GM18858 (cell line): ENCODE measurements around the gene MATN1.

ENCODE experiments used
- ATAC-seq: cut with Tn5 transposase; IDR thresholded peaks from one replicate; pipeline ENCODE4 v1.9.1; 2021; ENCODE audit not compliant: unreplicated experiment

MATN1 gene

GRCh38 chr1:30757352-30758120 is 34.2 kb upstream of the MATN1 start, which contains the start of gene LAPTM5:
TSS of gene LAPTM5 (minus strand) at chr1:30757774. CDS start at chr1:30757745, 29 bp downstream.
- no peak for ATAC-seq

DNA sequence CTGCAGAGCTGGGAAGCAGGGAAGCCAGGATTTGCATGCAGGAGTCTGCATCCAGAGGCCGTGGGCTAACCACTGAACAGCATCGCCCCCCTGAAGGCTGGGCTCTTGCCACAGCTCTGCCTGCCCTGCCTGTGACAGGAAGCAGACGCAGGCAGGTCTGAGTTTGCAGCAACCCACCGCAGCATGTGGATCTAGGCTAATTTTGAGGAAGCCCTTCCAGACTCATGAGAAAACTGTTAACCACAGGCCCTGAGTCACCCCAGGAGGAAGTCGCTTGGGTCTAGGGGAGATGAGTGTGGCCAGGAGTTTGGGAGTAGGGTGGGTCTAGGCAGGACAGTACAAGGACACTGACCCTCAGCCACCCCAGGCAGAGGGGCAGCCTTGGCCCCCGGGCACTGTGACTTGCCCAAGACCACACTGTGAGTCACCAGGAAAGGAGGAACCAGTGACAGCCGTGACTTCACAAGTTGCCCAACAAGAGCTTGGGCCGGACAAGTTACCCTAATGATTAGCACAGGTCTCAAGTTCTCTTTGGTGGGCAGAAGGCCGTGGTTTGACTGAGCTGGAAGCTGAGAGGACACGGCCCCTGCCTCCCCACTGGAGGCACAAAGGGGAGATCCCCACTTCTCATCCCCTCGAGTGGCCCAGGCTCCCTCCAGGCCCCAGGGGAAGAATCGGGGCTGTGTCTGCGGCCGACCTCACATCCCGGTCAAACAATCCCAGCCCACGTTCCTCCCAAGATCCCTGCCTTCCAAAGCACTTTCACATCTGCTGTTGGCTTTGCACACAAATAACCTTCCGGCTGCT is 33.4 kb upstream of the MATN1 start:
- ATAC-seq, result no peak

GRCh38 chr1:30756206-30756544 is 32.8 kb upstream of the MATN1 start:
- ATAC-seq, result no peak

DNA sequence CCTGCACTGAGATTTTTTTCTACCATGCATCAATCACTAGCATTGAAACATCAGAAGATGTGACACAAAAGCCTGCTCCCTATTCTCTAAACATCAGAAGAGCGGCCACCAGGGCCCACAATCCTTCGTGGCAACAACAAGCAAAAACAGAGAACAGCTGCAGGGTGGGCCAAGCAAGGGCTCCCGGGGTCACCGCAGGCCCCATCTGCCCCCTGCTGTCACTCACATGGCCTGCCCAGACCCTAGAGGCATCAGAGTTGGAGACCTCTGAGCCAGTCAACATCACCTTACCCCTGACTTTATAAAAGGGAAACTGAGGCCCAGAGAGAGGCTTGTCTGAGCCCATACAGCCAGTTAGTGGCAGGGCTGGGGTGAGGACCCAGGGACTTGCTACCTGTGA is 32.4 kb upstream of the MATN1 start:
- ATAC-seq, result no peak

DNA sequence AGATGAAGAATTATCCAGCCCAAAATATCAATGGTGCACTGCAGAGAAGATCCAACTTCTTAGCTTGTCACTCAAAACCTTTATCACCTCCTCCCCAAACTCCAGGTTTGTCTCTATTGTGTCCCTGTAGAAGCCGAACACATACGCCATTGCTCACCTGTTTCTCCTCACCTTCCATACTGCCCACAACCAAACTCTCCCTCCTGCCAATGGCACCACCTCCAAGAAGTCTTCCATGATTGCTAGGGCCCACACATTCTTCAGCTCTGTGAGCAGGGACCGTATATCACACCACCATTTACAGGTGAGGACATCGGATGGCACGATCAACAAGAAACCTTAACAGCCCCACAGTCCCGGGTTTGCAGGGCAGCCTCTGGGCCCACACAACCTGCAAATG is 31.9 kb upstream of the MATN1 start:
- ATAC-seq, result no peak

DNA sequence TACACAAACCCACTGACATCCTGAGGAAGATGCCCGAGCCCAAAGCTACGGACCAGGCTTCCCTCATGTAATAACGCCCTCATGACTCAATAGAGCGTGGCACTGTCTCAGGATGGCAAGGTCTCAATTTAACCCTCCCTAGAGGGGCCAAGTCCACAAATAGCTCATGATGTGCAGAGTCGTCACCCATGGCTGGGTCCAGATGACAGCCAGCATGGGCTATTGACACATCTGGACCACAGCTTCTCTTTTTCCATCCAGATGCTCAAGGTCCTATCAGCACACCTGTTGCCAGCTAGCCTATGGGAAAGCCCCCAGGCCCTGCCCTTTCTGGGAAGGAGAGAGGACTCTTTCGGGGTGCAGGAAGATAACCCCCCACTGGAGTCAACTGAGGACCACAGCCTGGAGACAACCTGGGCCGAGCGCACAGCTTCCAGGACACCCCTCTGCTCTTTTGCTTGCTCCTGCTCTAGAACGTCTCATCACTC is 31.3 kb upstream of the MATN1 start:
- ATAC-seq, result peak; percentile 49

GRCh38 chr1:30753660-30754123 is 30.3 kb upstream of the MATN1 start:
- ATAC-seq, result no peak

DNA sequence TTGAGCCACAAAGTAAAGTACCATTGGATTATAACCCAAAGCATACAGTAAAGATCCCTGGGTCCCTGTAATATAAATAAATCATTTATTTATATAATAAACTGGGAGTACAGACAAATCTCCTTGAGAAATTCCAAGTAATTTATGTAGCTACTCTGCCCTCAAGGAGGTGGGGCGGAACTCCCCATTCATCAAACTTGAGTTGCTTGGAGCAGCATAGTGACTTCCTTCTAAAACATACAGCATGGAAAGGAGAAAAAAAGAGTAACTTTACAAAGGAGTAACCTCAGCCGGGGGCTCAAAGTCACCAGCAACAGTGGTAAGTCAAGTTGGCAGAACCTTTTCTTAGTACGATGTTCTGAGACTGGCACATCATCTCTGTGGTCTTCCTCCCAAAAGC is 29.7 kb upstream of the MATN1 start:
- no peak for ATAC-seq

DNA sequence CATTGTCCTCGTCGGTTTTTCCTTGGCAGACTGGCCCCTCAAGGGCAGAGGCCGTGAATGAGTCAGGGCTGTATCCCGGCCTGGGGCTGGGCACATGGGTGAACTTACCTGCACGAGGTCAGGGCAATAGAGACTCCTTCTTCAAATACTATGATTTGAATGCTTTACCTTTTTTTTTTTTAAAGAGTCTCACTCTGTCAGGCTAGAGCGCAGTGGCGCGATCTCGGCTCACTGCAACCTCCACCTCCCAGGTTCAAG is 29.2 kb upstream of the MATN1 start:
- ATAC-seq, result no peak

DNA sequence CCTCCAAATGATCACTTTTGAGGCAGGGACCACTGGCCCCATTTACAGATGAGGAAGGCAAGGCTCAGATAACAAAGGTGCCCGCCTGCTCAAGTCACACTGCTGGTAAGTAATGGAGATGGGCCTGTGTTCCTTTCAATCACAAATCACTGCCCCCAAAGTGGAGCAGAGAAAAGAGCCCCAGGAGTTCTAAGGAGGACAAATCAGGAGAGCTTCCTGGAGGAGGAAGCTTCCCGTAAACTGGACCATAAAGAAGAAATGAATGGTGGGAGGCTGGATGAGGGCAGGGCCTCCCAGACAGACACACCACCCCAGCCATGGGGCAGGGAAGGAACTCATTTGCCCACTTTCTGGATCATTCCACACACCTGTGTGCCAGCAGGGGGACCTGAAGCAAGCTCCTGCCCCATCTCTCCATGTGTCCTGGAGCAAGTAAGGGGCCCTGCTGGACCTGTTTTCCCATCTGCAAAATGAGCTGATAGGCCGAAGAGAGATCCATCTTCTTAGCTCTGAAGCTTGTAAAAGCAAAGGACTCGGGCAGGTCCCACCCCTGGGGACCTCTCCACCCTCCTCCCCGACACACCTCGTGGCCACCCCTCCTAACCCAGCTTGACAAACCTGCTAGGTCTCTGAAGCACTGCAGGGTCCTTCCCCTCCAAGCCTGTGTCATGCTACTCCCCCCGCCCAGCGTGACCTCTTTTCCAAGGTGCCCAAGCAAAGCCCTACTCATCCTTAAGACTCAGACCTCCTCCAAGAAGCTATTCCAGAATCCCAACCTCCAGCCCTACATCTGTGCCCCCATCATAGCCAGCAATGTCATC is 28.7 kb upstream of the MATN1 start:
- no peak for ATAC-seq

DNA sequence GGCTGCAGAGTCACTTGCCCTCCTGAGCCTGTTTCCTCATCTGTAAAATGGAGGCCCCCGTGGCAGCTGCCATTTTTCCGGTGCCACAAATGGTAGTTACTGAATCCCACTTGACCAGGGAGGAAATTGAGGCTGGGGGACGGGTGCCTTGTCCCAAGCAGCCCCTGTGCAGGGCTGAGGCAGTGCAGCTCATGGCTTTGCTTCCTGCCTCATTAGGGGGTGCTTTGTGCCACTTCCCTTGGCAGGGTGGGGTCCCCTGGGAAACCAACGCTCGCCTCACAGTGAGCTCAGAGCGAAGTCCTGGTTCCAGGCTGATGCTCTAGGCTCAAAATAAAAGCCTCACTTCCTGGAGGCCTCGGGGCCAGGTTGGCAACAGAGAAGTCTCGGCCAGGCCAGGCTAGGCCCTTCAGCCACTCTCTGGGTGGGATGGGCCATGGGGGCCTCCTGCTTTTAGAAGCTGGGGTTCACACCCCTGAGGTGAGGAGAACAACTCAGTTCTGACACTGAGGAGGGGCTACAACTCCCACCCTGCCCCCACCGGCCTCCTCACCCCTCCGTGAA is 27.4 kb upstream of the MATN1 start:
- no peak for ATAC-seq

GRCh38 chr1:30749691-30750583 is 26.6 kb upstream of the MATN1 start:
- ATAC-seq, result no peak

- no peak for ATAC-seq
These were observed 25.5 kb upstream of the MATN1 start for GRCh38 chr1:30748699-30749401.

DNA sequence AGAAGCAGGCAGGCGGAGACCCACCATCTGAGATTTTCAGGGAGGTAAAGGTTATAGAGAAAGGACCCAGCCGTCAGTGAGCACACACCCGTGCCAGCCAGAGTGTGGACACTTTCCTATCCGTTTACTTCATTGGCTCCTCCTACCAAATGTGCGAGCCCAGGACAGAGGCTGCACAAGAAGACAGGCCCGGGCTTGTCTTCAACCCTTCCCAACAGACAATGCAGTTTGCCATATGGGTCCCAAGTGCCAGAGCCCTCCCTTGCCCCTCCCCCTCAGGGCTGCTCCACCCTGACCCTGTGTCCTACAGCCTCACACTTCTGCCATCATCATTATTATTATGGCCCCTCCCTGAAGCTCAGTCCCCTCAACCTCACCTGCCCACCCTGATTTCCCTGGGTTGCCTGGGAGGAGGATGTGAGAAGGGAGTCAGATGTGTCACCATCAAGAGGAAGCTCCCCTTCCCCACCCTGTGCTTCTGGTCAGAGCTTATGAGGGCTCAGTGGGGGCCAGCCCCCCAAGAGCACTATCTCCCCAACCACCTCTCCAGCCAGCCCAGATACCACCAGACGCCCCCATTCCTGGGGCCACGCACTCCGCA is 24.8 kb upstream of the MATN1 start:
- no peak for ATAC-seq

DNA sequence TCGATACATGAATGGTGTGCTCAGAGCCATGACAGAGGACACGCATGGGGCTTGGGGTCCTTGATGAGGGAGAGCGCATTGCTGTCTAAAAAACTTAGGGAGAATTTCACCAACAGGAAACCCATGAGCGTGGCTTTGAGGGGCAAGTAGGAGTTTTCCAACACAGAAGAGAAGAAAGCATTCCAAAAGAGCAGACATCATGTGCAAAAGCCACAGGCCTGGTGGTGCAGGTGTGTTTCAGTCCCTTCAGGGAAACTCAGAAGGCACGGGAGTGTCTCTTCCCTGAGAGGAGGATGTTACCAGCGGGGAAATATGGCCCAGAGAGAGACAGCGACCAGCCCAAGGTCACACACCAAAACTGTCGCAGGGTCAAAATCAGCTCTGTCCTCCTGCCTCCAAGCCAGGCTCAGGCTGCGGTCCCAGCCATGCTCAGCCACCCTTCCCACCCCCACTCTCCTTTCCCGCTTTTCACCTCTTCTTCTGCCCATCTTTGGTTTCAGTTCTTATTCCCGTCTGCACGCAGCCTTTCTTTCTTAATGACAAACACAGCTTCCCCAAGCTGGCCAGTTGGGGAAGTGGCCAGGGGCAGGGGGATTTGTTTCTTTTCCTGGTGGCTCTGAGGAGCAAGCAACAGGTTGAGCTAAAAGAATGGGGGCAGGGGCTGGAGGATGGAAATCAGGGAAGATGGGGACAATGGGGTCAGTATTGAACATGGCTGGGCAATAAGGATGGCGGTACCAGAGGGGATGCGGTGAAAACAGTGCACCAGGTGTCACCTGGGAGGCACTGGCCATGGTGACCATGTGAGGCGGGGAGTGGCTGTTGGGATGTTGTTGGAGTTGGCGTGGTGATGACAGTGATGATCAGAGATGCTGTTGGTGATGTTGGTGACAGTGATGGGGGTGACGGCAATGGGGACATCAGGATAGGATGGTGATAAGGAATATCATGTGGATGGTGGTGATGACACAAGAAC is 23.9 kb upstream of the MATN1 start:
- ATAC-seq, result no peak

DNA sequence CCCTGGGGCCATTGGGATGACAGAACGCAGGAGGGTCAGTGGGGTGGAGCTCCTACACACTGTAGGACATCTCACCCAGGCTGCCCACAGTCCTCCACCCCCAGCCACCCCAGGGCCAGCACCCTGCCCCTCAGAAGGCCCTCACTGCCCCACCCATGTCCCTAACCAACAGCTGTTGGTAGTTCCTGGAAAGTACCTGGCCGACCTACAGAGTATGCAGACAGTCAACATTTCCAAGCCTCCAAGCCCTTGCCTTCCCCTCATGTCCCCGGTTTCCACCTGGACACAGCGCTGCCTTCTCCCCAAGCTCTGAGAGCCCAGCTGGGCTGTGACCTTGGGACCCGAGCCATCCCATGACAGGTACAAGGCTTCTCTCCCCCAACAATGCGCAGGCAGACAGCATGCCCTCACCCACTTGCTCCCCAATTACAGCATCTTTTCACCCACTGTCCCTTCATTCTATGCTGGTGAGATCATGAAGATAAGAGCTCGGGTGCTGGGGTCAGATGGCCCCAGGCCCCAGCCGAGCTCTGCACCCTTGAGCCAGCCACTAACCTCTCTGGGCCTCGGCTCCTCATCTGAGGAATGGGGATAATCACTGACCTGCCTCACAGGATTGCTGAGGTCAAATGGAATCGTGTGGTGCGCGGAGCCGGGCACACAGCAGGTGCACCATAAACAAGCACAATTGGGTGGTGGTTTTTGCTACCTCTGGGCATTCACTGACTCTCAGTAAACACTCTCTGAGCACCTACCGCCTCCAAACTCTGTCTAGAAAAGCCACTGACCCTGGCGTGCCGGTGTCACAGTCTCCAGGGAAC is 23.0 kb upstream of the MATN1 start:
- ATAC-seq, result no peak

GRCh38 chr1:30745834-30746208 is 22.4 kb upstream of the MATN1 start:
- ATAC-seq, result no peak
